Ectodermal cell (in vitro differentiated cells): ENCODE data around the gene LRRC38.

Experiments
- H3K27ac ChIP-seq: 2 replicates; pipeline ENCODE4 v1.7.0; 2013; ENCODE audit warnings: mild to moderate bottlenecking, low read depth, low read length; ENCODE audit not compliant: insufficient read depth, poor library complexity, severe bottlenecking
- H3K27me3 ChIP-seq: 2 replicates; pipeline ENCODE4 v1.7.0; 2013; ENCODE audit warnings: mild to moderate bottlenecking, low read length; ENCODE audit not compliant: insufficient read depth, control insufficient read depth, poor library complexity, severe bottlenecking
- H3K36me3 ChIP-seq: one replicate; pipeline ENCODE4 v1.7.0; 2013; ENCODE audit warnings: low read length; ENCODE audit not compliant: control insufficient read depth, insufficient read depth
- H3K4me1 ChIP-seq: one replicate; pipeline ENCODE4 v1.7.0; 2013; ENCODE audit warnings: low read length; ENCODE audit not compliant: control insufficient read depth, insufficient read depth
- H3K4me3 ChIP-seq: 2 replicates; pipeline ENCODE4 v1.7.0; 2013; ENCODE audit warnings: low read depth, low read length, control low read depth; ENCODE audit not compliant: insufficient read depth
- H3K9me3 ChIP-seq: 2 replicates; pipeline ENCODE4 v1.7.0; 2013; ENCODE audit warnings: mild to moderate bottlenecking, low read length, moderate library complexity; ENCODE audit not compliant: control insufficient read depth
- WGBS, 2 experiments: methylation state at CpG; one replicate each; pipeline ENCODE4 v1.1.7; 2013; ENCODE audit warnings: missing lambda C conversion rate in 2 of 2; 5-methylcytosine and 5-hydroxymethylcytosine counted together

The LRRC38 gene

GRCh38 chr1:13520985-13521384 is 7.2 kb upstream of the LRRC38 start:
- Histone ChIP-seq H3K27ac (no peak overlapping the region), H3K4me1 (no peaks in the 10 kb centered on the region), H3K36me3 (no peaks in the 10 kb centered on the region), H3K4me3 (no peak overlapping the region), H3K9me3 (no peaks in the 10 kb centered on the region), H3K27me3 (peaks cover 22% of the 10 kb centered on the region)
- WGBS, 2 experiments: 94 to 96% methylated on average over 12 of the region's 12 CpGs

DNA sequence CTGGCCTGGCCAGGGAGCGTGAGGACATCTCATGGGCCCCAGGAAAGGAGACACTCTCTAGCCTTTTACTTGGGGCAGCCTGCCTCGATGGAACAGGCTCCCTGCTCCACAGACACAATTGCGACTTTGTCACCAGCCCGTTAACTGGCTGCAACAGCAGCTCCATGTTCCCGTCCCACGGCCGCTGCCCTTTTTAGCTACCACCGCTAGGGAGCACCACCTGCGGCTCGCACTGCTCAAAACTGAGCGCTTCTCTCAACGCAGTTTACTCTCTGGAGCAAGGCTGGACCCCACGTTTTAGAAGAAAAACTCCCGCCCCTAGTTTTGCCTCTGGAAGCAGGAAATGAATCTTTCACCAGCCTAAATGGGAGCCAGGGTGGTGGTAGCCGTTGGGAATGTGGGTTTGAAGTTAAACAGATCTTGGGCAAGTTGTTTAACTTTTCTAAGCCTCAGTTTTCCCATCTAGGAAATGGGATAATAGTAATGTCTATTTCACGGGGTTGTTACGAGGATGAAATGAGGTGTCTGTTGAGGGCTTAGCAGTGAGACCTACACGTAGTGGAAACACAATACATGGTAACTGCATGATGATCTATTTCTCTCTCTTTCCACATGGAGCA is 3.5 kb upstream of the LRRC38 start:
- Histone ChIP-seq H3K4me1 (peaks cover 4% of the 10 kb centered on the region), H3K4me3 (no peak overlapping the region), H3K27me3 (peaks cover 59% of the 10 kb centered on the region), H3K9me3 (no peaks in the 10 kb centered on the region), H3K36me3 (no peaks in the 10 kb centered on the region), H3K27ac (no peak overlapping the region)
- 26 to 27% methylated on average over 18 of the region's 18 CpGs for WGBS, 2 experiments

DNA sequence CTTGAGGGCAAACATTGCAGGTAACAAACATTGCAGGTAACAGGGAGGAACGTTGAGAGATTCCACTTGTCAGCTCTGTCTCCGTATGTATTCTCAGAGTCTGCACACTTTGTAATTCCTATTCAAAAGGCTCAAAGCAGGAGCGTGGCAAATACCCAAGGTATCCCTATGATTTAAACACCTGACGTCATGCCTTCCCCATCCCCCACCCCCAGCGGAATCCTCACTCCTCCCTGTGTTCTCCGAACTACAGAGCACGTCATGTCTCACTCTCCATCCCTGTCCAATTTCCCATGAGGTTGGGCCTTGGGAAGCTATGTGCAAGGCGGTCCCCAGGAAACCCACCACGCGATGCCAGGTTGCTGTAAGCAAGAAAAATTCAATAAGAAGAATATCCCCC is 2.8 kb upstream of the LRRC38 start:
- Histone ChIP-seq H3K4me1 (peaks cover 4% of the 10 kb centered on the region), H3K27me3 (peaks cover 66% of the 10 kb centered on the region), H3K4me3 (no peak overlapping the region), H3K27ac (no peak overlapping the region), H3K9me3 (no peaks in the 10 kb centered on the region), H3K36me3 (no peaks in the 10 kb centered on the region)
- 72 to 74% methylated on average over 10 of the region's 10 CpGs for WGBS, 2 experiments

DNA sequence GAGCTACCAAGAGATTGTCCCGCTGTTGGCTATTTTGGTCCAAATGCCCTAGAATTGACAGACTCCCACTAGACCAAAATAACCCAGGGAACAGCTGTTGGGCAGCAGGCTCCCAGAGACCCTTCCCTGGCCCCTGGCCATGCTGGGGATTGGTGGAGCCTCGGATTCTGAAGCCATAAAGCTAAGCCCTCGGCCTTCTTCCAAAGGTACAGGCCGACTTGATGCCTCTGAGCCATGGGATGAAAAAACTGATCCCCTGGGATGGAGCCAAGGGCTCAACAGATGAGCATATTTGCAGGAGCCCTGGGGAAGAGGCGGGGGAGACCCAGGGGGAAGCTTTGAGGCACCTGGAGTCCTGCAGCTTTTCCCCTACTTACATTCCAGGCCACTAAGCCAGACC is 1.0 kb upstream of the LRRC38 start:
- Histone ChIP-seq H3K9me3 (no peaks in the 10 kb centered on the region), H3K4me3 (no peak overlapping the region), H3K27ac (no peak overlapping the region), H3K36me3 (no peaks in the 10 kb centered on the region), H3K27me3 (peaks cover 84% of the 10 kb centered on the region), H3K4me1 (peaks cover 4% of the 10 kb centered on the region)
- WGBS, 2 experiments: 71 to 74% methylated on average over 5 of the region's 5 CpGs

- peak overlapping the region; percentile 7 for H3K4me3 ChIP-seq
- peaks cover 4% of the 10 kb centered on the region for H3K4me1 ChIP-seq
- H3K36me3 ChIP-seq: no peaks in the 10 kb centered on the region
- H3K9me3 ChIP-seq: no peaks in the 10 kb centered on the region
- peaks cover 97% of the 10 kb centered on the region for H3K27me3 ChIP-seq
- H3K27ac ChIP-seq: no peak overlapping the region
- WGBS, 2 experiments: 1 to 2% methylated on average over 98 of the region's 98 CpGs
Measured at GRCh38 chr1:13513063-13513894, 524 bp downstream of the LRRC38 start.

- H3K4me1 ChIP-seq: peaks cover 4% of the 10 kb centered on the region
- H3K9me3 ChIP-seq: no peaks in the 10 kb centered on the region
- peaks cover 89% of the 10 kb centered on the region for H3K27me3 ChIP-seq
- WGBS, 2 experiments: 14 to 20% methylated on average over 10 of the region's 10 CpGs
- no peak overlapping the region for H3K27ac ChIP-seq
- no peaks in the 10 kb centered on the region for H3K36me3 ChIP-seq
- H3K4me3 ChIP-seq: no peak overlapping the region
Measured at GRCh38 chr1:13512472-13512871, 1.3 kb downstream of the LRRC38 start.

DNA sequence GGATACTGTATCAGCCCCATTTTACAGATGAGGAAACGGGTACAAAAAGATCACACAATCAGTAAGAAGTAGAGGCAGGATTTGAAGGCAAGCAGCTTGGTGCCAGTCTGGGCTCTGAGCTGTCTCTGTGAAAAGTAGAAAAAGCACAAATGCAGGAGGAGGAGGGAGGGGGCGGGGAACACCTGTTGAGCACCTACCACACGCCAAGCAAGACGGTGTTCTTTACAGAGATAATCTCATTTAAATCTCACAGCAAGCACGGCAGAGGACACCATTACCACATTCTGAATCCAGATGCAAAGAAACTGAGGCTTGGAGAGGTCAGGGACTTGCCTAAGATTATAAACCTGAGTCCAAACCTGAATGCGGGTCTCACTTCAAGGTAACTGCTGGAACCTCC is 3.3 kb downstream of the LRRC38 start:
- 62 to 77% methylated on average over 6 of the region's 6 CpGs for WGBS, 2 experiments
- H3K36me3 ChIP-seq: no peaks in the 10 kb centered on the region
- peaks cover 4% of the 10 kb centered on the region for H3K4me1 ChIP-seq
- no peak overlapping the region for H3K27ac ChIP-seq
- peaks cover 70% of the 10 kb centered on the region for H3K27me3 ChIP-seq
- no peak overlapping the region for H3K4me3 ChIP-seq
- no peaks in the 10 kb centered on the region for H3K9me3 ChIP-seq

GRCh38 chr1:13507075-13507474 is 6.7 kb downstream of the LRRC38 start:
- Histone ChIP-seq H3K4me3 (no peak overlapping the region), H3K9me3 (no peaks in the 10 kb centered on the region), H3K27ac (no peak overlapping the region), H3K27me3 (peaks cover 35% of the 10 kb centered on the region), H3K36me3 (no peaks in the 10 kb centered on the region), H3K4me1 (peaks cover 4% of the 10 kb centered on the region)
- 90 to 95% methylated on average over 3 to 4 of the region's 4 CpGs for WGBS, 2 experiments

- WGBS, 2 experiments: 28 to 31% methylated on average over 8 of the region's 8 CpGs
- H3K4me3 ChIP-seq: no peak overlapping the region
Measured at GRCh38 chr1:13505020-13505419, 8.8 kb downstream of the LRRC38 start.

DNA sequence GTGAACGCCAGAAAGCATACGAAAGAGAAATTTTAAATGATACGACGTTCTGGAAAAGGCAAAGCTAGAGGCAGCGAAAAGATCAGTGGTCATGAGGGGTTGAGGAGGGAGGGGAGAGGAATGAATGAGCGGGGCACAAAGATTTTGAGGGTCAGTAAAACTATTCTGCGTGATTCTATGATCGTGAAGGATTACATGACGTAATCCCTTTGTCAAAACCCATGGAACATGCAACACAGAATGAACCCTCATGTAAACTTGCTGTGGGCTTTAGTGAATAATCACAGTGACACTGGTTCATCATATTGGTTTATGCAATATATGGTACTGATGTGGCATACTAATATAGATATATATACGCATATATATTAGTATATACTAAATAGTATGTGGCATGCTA is 13.0 kb downstream of the LRRC38 start:
- H3K27ac ChIP-seq: no peak overlapping the region
- H3K27me3 ChIP-seq: no peaks in the 10 kb centered on the region
- H3K4me3 ChIP-seq: no peak overlapping the region
- H3K4me1 ChIP-seq: peaks cover 17% of the 10 kb centered on the region
- H3K36me3 ChIP-seq: no peaks in the 10 kb centered on the region
- H3K9me3 ChIP-seq: no peaks in the 10 kb centered on the region
- WGBS, 2 experiments: 95 to 96% methylated on average over 9 of the region's 10 CpGs

More at GRCh38 chr1:13505020-13505419, 8.8 kb downstream of the LRRC38 start:
- no peaks in the 10 kb centered on the region for H3K36me3 ChIP-seq
- H3K4me1 ChIP-seq: peaks cover 4% of the 10 kb centered on the region
- peaks cover 15% of the 10 kb centered on the region for H3K27me3 ChIP-seq
- H3K9me3 ChIP-seq: no peaks in the 10 kb centered on the region
- H3K27ac ChIP-seq: no peak overlapping the region
